Keratinocyte (primary cell): Measurements from ENCODE around the gene MAB21L4. TPM values are rescaled to one million over a fixed set of nuclear protein-coding genes. Genes with fewer than 3 reads are reported as not detected.
A peak's percentile ranks its signal among the peaks of the same experiment; 100 is the strongest.

ENCODE experiments used
- DNase-seq: peaks from one replicate; pipeline ENCODE4 v3.0.0-alpha.2; 2011; ENCODE audit warnings: low read depth, missing footprints, low spot score
- FAIRE-seq: peaks from 2 replicates; lab custom pipeline; 2011; peaks lifted over from hg19 to GRCh38; lab: Jason Lieb, UNC
- H2AFZ ChIP-seq: 2 replicates; pipeline ENCODE4 v1.6.0; 2012; ENCODE audit warnings: low read length, control low read depth, inconsistent platforms; ENCODE audit not compliant: control insufficient read depth
- H3K27ac ChIP-seq: 2 replicates; pipeline ENCODE4 v1.5.1; 2011; ENCODE audit warnings: low read length; ENCODE audit not compliant: control insufficient read depth, insufficient read depth
- H3K27me3 ChIP-seq: 3 replicates; pipeline ENCODE4 v1.6.0; 2011; ENCODE audit warnings: low read length; ENCODE audit not compliant: control insufficient read depth, insufficient read depth; ENCODE audit errors: extremely low read depth
- H3K36me3 ChIP-seq, 2 experiments: 2 replicates in 1 of 2; 3 replicates in 1 of 2; pipeline ENCODE4 v1.5.1; 2011; ENCODE audit warnings: low read length in 2 of 2, mild to moderate bottlenecking in 1 of 2; ENCODE audit not compliant: control insufficient read depth in 2 of 2, insufficient read depth in 2 of 2; ENCODE audit errors: extremely low read depth in 1 of 2
- H3K4me1 ChIP-seq: 3 replicates; pipeline ENCODE4 v1.5.1; 2011; ENCODE audit warnings: low read length; ENCODE audit not compliant: control insufficient read depth, insufficient read depth; ENCODE audit errors: extremely low read depth
- H3K4me2 ChIP-seq: 3 replicates; pipeline ENCODE4 v1.6.0; 2011; ENCODE audit warnings: low read depth, low read length; ENCODE audit not compliant: control insufficient read depth, insufficient read depth; ENCODE audit errors: extremely low read depth
- H3K4me3 ChIP-seq, 3 experiments: fragments of 200-600 bp in 1 of 3; sonication (generic) in 1 of 3; 2 replicates in 2 of 3; 3 replicates in 1 of 3; pipeline ENCODE4 v1.5.1; 2011 to 2016; ENCODE audit warnings: low read length in 3 of 3, mild to moderate bottlenecking in 3 of 3, control low read depth in 2 of 3, inconsistent platforms in 1 of 3, low read depth in 1 of 3, mixed read lengths in 1 of 3, mixed run types in 1 of 3, moderate library complexity in 1 of 3; ENCODE audit not compliant: control insufficient read depth in 2 of 3, insufficient read depth in 2 of 3; ENCODE audit errors: extremely low read depth in 1 of 3
- H3K79me2 ChIP-seq: 2 replicates; pipeline ENCODE4 v1.6.0; 2012; ENCODE audit warnings: low read length; ENCODE audit not compliant: control insufficient read depth, insufficient read depth
- H3K9ac ChIP-seq: 3 replicates; pipeline ENCODE4 v1.6.0; 2011; ENCODE audit warnings: low read length; ENCODE audit not compliant: control insufficient read depth, insufficient read depth; ENCODE audit errors: extremely low read depth
- H3K9me1 ChIP-seq: 3 replicates; pipeline ENCODE4 v1.6.0; 2011; ENCODE audit warnings: low read length; ENCODE audit not compliant: control insufficient read depth, insufficient read depth; ENCODE audit errors: extremely low read depth
- H3K9me3 ChIP-seq: 2 replicates; pipeline ENCODE4 v1.5.1; 2012; ENCODE audit warnings: low read depth, low read length; ENCODE audit not compliant: control insufficient read depth
- H4K20me1 ChIP-seq: 3 replicates; pipeline ENCODE4 v1.6.0; 2011; ENCODE audit warnings: low read length; ENCODE audit not compliant: control insufficient read depth, insufficient read depth; ENCODE audit errors: extremely low read depth
- CTCF ChIP-seq, 3 experiments: IDR thresholded peaks in 1 of 3; conservative IDR thresholded peaks in 1 of 3; optimal IDR thresholded peaks in 1 of 3; 2 replicates in 2 of 3; 3 replicates in 1 of 3; pipeline versions ENCODE3 to v1.5.1; 2011; ENCODE audit warnings: low read length in 3 of 3, mild to moderate bottlenecking in 3 of 3, moderate library complexity in 2 of 3, control low read depth in 1 of 3, inconsistent platforms in 1 of 3; ENCODE audit not compliant: insufficient read depth in 2 of 3; ENCODE audit errors: extremely low read depth in 1 of 3
- EZH2 ChIP-seq: IDR thresholded peaks from one replicate; pipeline ENCODE4 v1.6.1; 2012; ENCODE audit warnings: inconsistent platforms, mild to moderate bottlenecking, low read length, moderate library complexity
- dilution Hi-C: fragments of 300-500 bp; cut with MboI; formaldehyde crosslinking; loops from one replicate; pipeline ENCODE4 v1.7.0; 2020; ENCODE audit warnings: low sequenced_read_pairs; ENCODE audit not compliant: extremely low pct_ligation_motif_present
- polyA plus RNA-seq, 5 experiments: library from polyadenylated mRNA; depleted of rRNA in 3 of 5; stranded (reverse) in 3 of 5; stranded (forward) in 1 of 5; unstranded in 1 of 5; fragments of >200 nt; gene quantifications; 1 replicate in 1 of 5; 2 replicates in 3 of 5; 3 replicates in 1 of 5; pipeline versions ENCODE4 v1.2.1 to v1.2.3, GENCODE V29; 2011 to 2012; ENCODE audit warnings: missing spikeins in 2 of 5, low read depth in 1 of 5, low replicate concordance in 1 of 5

The MAB21L4 gene
- polyA plus RNA-seq, 1 donor (not counting 4 experiments of a cell fraction or from before 2014, with no cell fraction given) = 0.37 TPM

GRCh38 chr2:240852671-240853314 is 43.2 kb downstream of the MAB21L4 start:
- H3K27ac ChIP-seq = no peak overlapping the region
- H3K9me3 ChIP-seq = peaks cover 5% of the 10 kb centered on the region
- DNase-seq (no peak), FAIRE-seq (no peak)
- H3K27me3 ChIP-seq = peaks cover 9% of the 10 kb centered on the region
- no peak overlapping the region for H3K9ac ChIP-seq
- H3K36me3 ChIP-seq = no peaks in the 10 kb centered on the region
- H3K4me2 ChIP-seq = no peak overlapping the region
- TF ChIP-seq EZH2 = no peak
- TF ChIP-seq CTCF (optimal IDR thresholded peaks at IDR 0.05 in 1 of 3, IDR thresholded peaks at IDR 0.05 in 1 of 3, conservative IDR thresholded peaks at IDR 0.05 in 1 of 3; ENCODE audit: extremely low read depth in 1 of 3, insufficient read depth in 2 of 3, low read length in 3 of 3) = no peak
- no peaks in the 10 kb centered on the region for H3K9me1 ChIP-seq
- dilution Hi-C loops = no loop called here
- H3K79me2 ChIP-seq = no peaks in the 10 kb centered on the region
- no peaks in the 10 kb centered on the region for H3K4me1 ChIP-seq
- H2AFZ ChIP-seq = no peak overlapping the region
- H3K4me3 ChIP-seq = no peak overlapping the region
- H4K20me1 ChIP-seq = no peaks in the 10 kb centered on the region

GRCh38 chr2:240851078-240851991 is 44.6 kb downstream of the MAB21L4 start:
- Histone ChIP-seq H3K27me3 (peaks cover 6% of the 10 kb centered on the region), H3K4me1 (no peaks in the 10 kb centered on the region), H2AFZ (no peak overlapping the region), H3K79me2 (no peaks in the 10 kb centered on the region), H3K27ac (no peak overlapping the region), H3K9ac (no peak overlapping the region), H4K20me1 (no peaks in the 10 kb centered on the region), H3K9me1 (no peaks in the 10 kb centered on the region), H3K9me3 (peaks cover 5% of the 10 kb centered on the region), H3K4me3 (no peak overlapping the region), H3K4me2 (no peak overlapping the region), H3K36me3 (no peaks in the 10 kb centered on the region)
- DNase-seq = peak; percentile 19
- dilution Hi-C loops = no loop called here
- TF ChIP-seq CTCF (optimal IDR thresholded peaks at IDR 0.05 in 1 of 3, IDR thresholded peaks at IDR 0.05 in 1 of 3, conservative IDR thresholded peaks at IDR 0.05 in 1 of 3; ENCODE audit: extremely low read depth in 1 of 3, insufficient read depth in 2 of 3, low read length in 3 of 3) = peak; percentile 89 to 98 (median 97)
- TF ChIP-seq EZH2 = no peak
- peak; percentile 48 for FAIRE-seq
